Measurements from ENCODE around the gene TRPC4.

The TRPC4 gene

GRCh38 chr13:37869756-37870488 lies at the start of gene TRPC4:
Gene TRPC4 (minus strand): TSS chr13:37869772. CDS start chr13:37783333, 86,439 bp downstream.
- H3K4me3 ChIP-seq (ENCODE audit: low read length): no peak within 1 kb of the TSS
- H2AFZ ChIP-seq (ENCODE audit: low read depth, low read length): no peak within 1 kb of the TSS
- no peak within 1 kb of the TSS for H3K4me2 ChIP-seq (ENCODE audit: low read length)
- H4K20me1 ChIP-seq (ENCODE audit: insufficient read depth, low read length): no peaks in the 10 kb centered on the region
- TF ChIP-seq CTCF (IDR thresholded peaks at IDR 0.05; ENCODE audit: low read depth, low read length) (0 out of 2 replicates have a peak, but pooled peaks have one; percentile 10), EZH2phosphoT487 (IDR thresholded peaks at IDR 0.05; ENCODE audit: low read depth) (no peak)
- H3K27me3 ChIP-seq (ENCODE audit: low read depth, low read length): no peaks in the 10 kb centered on the region
- H3K27ac ChIP-seq (ENCODE audit: low read length): no peak within 1 kb of the TSS
- no peaks in the 10 kb centered on the region for H3K79me2 ChIP-seq (ENCODE audit: low read length)
- H3K9ac ChIP-seq (ENCODE audit: low read length): no peak within 1 kb of the TSS
- H3K36me3 ChIP-seq (replicated peaks; ENCODE audit: low read depth, low read length): no peaks in the 10 kb centered on the region
- H3K9me3 ChIP-seq (ENCODE audit: insufficient read depth, low read length): no peaks in the 10 kb centered on the region
- H3K4me1 ChIP-seq (ENCODE audit: low read length): no peaks in the 10 kb centered on the region

- Histone ChIP-seq H3K36me3 (replicated peaks; ENCODE audit: low read depth, low read length) (no peaks in the 10 kb centered on the region), H3K9ac (ENCODE audit: low read length) (no peak overlapping the region)
- no peak for TF ChIP-seq CTCF (IDR thresholded peaks at IDR 0.05; ENCODE audit: low read depth, low read length)
- TF ChIP-seq EZH2phosphoT487 (IDR thresholded peaks at IDR 0.05; ENCODE audit: low read depth): no peak
Measured at GRCh38 chr13:37918751-37919150, 49.2 kb upstream of the TRPC4 start.

GRCh38 chr13:37918116-37918714 lies 48.6 kb upstream of the TRPC4 start:
- no peaks in the 10 kb centered on the region for H3K9me3 ChIP-seq (ENCODE audit: insufficient read depth, low read length)
- no peaks in the 10 kb centered on the region for H3K79me2 ChIP-seq (ENCODE audit: low read length)
- no peak overlapping the region for H3K4me3 ChIP-seq (ENCODE audit: low read length)
- TF ChIP-seq EZH2phosphoT487 (IDR thresholded peaks at IDR 0.05; ENCODE audit: low read depth) (no peak), CTCF (IDR thresholded peaks at IDR 0.05; ENCODE audit: low read depth, low read length) (no peak)
- no peaks in the 10 kb centered on the region for H3K36me3 ChIP-seq (replicated peaks; ENCODE audit: low read depth, low read length)
- no peak overlapping the region for H2AFZ ChIP-seq (ENCODE audit: low read depth, low read length)
- H3K27ac ChIP-seq (ENCODE audit: low read length): no peak overlapping the region
- H3K4me1 ChIP-seq (ENCODE audit: low read length): peaks cover 4% of the 10 kb centered on the region
- H3K27me3 ChIP-seq (ENCODE audit: low read depth, low read length): no peaks in the 10 kb centered on the region
- H4K20me1 ChIP-seq (ENCODE audit: insufficient read depth, low read length): no peaks in the 10 kb centered on the region
- H3K9ac ChIP-seq (ENCODE audit: low read length): no peak overlapping the region
- no peak overlapping the region for H3K4me2 ChIP-seq (ENCODE audit: low read length)

More at GRCh38 chr13:37918751-37919150, 49.2 kb upstream of the TRPC4 start:
- no peaks in the 10 kb centered on the region for H3K27me3 ChIP-seq (ENCODE audit: low read depth, low read length)
- no peaks in the 10 kb centered on the region for H3K79me2 ChIP-seq (ENCODE audit: low read length)
- no peak overlapping the region for H3K4me3 ChIP-seq (ENCODE audit: low read length)
- H3K4me1 ChIP-seq (ENCODE audit: low read length): peaks cover 4% of the 10 kb centered on the region
- H3K4me2 ChIP-seq (ENCODE audit: low read length): peak overlapping the region; percentile 42
- H2AFZ ChIP-seq (ENCODE audit: low read depth, low read length): no peak overlapping the region
- no peaks in the 10 kb centered on the region for H4K20me1 ChIP-seq (ENCODE audit: insufficient read depth, low read length)
- no peak overlapping the region for H3K27ac ChIP-seq (ENCODE audit: low read length)
- no peaks in the 10 kb centered on the region for H3K9me3 ChIP-seq (ENCODE audit: insufficient read depth, low read length)

- Histone ChIP-seq H2AFZ (ENCODE audit: low read depth, low read length) (no peak overlapping the region), H3K27ac (ENCODE audit: low read length) (no peak overlapping the region), H3K79me2 (ENCODE audit: low read length) (no peaks in the 10 kb centered on the region), H3K36me3 (replicated peaks; ENCODE audit: low read depth, low read length) (no peaks in the 10 kb centered on the region), H3K4me2 (ENCODE audit: low read length) (no peak overlapping the region), H4K20me1 (ENCODE audit: insufficient read depth, low read length) (no peaks in the 10 kb centered on the region), H3K9ac (ENCODE audit: low read length) (no peak overlapping the region), H3K4me1 (ENCODE audit: low read length) (peaks cover 2% of the 10 kb centered on the region), H3K27me3 (ENCODE audit: low read depth, low read length) (no peaks in the 10 kb centered on the region), H3K4me3 (ENCODE audit: low read length) (no peak overlapping the region), H3K9me3 (ENCODE audit: insufficient read depth, low read length) (no peaks in the 10 kb centered on the region)
- TF ChIP-seq CTCF (IDR thresholded peaks at IDR 0.05; ENCODE audit: low read depth, low read length) (no peak), EZH2phosphoT487 (IDR thresholded peaks at IDR 0.05; ENCODE audit: low read depth) (no peak)
Measured at GRCh38 chr13:37914781-37915391, 45.3 kb upstream of the TRPC4 start.

Data from OCI-LY3 (cell line).